Mesodermal cell (in vitro differentiated cells): ENCODE measurements around the gene ZNF608.

Experiments
- H3K27ac ChIP-seq: 2 replicates; pipeline ENCODE4 v1.7.0; 2013; ENCODE audit warnings: mild to moderate bottlenecking, low read depth, low read length, moderate library complexity; ENCODE audit not compliant: severe bottlenecking
- H3K36me3 ChIP-seq: 2 replicates; pipeline ENCODE4 v1.7.1; 2013; ENCODE audit warnings: mild to moderate bottlenecking, low read length, moderate library complexity; ENCODE audit not compliant: control insufficient read depth, insufficient read depth
- H3K4me1 ChIP-seq: one replicate; pipeline ENCODE4 v1.7.1; 2013; ENCODE audit warnings: mild to moderate bottlenecking, low read length; ENCODE audit not compliant: insufficient read depth, control insufficient read depth, poor library complexity, severe bottlenecking
- H3K4me3 ChIP-seq: 2 replicates; pipeline ENCODE4 v1.7.0; 2013; ENCODE audit warnings: low read length, control low read depth, mild to moderate bottlenecking; ENCODE audit not compliant: insufficient read depth, poor library complexity, severe bottlenecking; ENCODE audit errors: extremely low read depth
- H3K9me3 ChIP-seq: 2 replicates; pipeline ENCODE4 v1.7.1; 2013; ENCODE audit warnings: mild to moderate bottlenecking, low read length, moderate library complexity; ENCODE audit not compliant: control insufficient read depth
- WGBS, 2 experiments: methylation state at CpG; one replicate each; pipeline ENCODE4 v1.1.5; 2013; ENCODE audit warnings: missing lambda C conversion rate in 2 of 2; ENCODE audit not compliant: insufficient coverage in 2 of 2; 5-methylcytosine and 5-hydroxymethylcytosine counted together

The ZNF608 gene

GRCh38 chr5:124701873-124702425 lies 44.5 kb downstream of the ZNF608 start:
- no peaks in the 10 kb centered on the region for H3K9me3 ChIP-seq
- H3K36me3 ChIP-seq: peaks cover 10% of the 10 kb centered on the region
- no peak overlapping the region for H3K4me3 ChIP-seq
- 67% methylated on average over 1 to 6 of the region's 6 CpGs for WGBS, 2 experiments
- H3K4me1 ChIP-seq: peaks cover 32% of the 10 kb centered on the region
- no peak overlapping the region for H3K27ac ChIP-seq

- 31 to 61% methylated on average over 4 to 6 of the region's 9 CpGs for WGBS, 2 experiments
- H3K4me3 ChIP-seq: no peak overlapping the region
- H3K4me1 ChIP-seq: peaks cover 29% of the 10 kb centered on the region
- no peak overlapping the region for H3K27ac ChIP-seq
- peaks cover 10% of the 10 kb centered on the region for H3K36me3 ChIP-seq
- H3K9me3 ChIP-seq: no peaks in the 10 kb centered on the region
Observed at GRCh38 chr5:124701016-124701415, 45.4 kb downstream of the ZNF608 start.

- Histone ChIP-seq H3K4me3 (no peak overlapping the region), H3K4me1 (peaks cover 29% of the 10 kb centered on the region), H3K9me3 (no peaks in the 10 kb centered on the region), H3K36me3 (peaks cover 11% of the 10 kb centered on the region), H3K27ac (no peak overlapping the region)
- WGBS, 2 experiments: 83 to 95% methylated on average over 2 to 3 of the region's 3 CpGs
Observed at GRCh38 chr5:124700333-124700732, 46.1 kb downstream of the ZNF608 start.

GRCh38 chr5:124698770-124699169 lies 47.7 kb downstream of the ZNF608 start:
- 89 to 100% methylated on average over 1 of the region's 1 CpG for WGBS, 2 experiments
- Histone ChIP-seq H3K4me3 (no peak overlapping the region), H3K9me3 (no peaks in the 10 kb centered on the region), H3K4me1 (peaks cover 29% of the 10 kb centered on the region), H3K36me3 (peaks cover 13% of the 10 kb centered on the region), H3K27ac (peak overlapping the region; percentile 71)

GRCh38 chr5:124697933-124698591 lies 48.4 kb downstream of the ZNF608 start:
- H3K36me3 ChIP-seq: peaks cover 13% of the 10 kb centered on the region
- peak overlapping the region; percentile 71 for H3K27ac ChIP-seq
- no peaks in the 10 kb centered on the region for H3K9me3 ChIP-seq
- peaks cover 29% of the 10 kb centered on the region for H3K4me1 ChIP-seq
- H3K4me3 ChIP-seq: no peak overlapping the region
- 78% methylated on average over 3 of the region's 4 CpGs for WGBS, 2 experiments

GRCh38 chr5:124697501-124697900 lies 48.9 kb downstream of the ZNF608 start:
- H3K27ac ChIP-seq: peak overlapping the region; percentile 71
- no peak overlapping the region for H3K4me3 ChIP-seq
- H3K9me3 ChIP-seq: no peaks in the 10 kb centered on the region
- peaks cover 29% of the 10 kb centered on the region for H3K4me1 ChIP-seq
- H3K36me3 ChIP-seq: peaks cover 13% of the 10 kb centered on the region
- WGBS, 2 experiments: 71 to 100% methylated on average over 1 of the region's 1 CpG

GRCh38 chr5:124696898-124697297 lies 49.5 kb downstream of the ZNF608 start:
- H3K4me1 ChIP-seq: peaks cover 24% of the 10 kb centered on the region
- no CpG with 5 or more reads among the region's 7 CpGs for WGBS, 2 experiments
- peaks cover 13% of the 10 kb centered on the region for H3K36me3 ChIP-seq
- H3K9me3 ChIP-seq: no peaks in the 10 kb centered on the region
- no peak overlapping the region for H3K27ac ChIP-seq
- no peak overlapping the region for H3K4me3 ChIP-seq
